ENCODE results near the gene SPAG5.

The SPAG5 gene

DNA sequence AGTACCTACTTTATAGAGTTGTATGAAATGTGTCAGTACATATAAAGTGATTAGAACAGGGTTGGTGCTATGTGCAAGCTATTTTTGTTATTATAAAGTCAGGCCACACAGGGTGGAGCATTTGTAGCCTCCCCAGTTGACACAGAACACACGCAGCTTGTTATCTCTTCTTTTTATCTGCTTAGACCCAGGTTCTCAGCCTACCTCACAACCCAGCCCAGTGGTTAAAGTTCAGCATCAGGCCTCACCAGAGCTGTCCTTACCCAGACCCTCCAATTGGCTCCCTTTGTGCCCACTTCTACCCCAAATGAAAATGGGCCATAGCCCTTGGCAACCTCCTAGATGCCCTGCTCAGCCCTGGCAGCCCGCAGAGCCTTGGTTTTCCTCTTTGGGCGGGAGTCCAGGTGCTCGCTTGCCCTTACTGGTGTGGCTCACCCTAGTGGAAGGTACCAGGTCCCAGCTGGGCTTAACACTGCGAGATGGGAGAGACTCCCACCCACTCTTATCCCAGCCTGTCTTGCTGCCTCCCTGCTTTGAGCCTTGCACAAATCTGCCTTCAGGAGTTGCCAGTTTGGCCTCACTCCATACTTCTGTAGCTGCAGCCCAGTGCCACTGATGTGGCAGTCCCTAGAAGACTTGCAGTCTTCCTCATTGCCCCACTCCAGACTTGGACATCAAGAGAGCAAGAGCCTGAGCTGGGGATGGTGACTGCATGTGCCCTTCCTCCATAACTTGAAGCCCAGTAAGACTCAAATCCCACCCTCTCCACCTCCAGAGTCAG is 26.4 kb downstream of the SPAG5 start:
- no peak for DNase-seq

GRCh38 chr17:28571361-28572122 is 27.3 kb downstream of the SPAG5 start, which contains the start of gene PIGS:
Gene PIGS (minus strand): TSS chr17:28571524. CDS start chr17:28571496, 28 bp downstream.
- peak; percentile 68 for DNase-seq

DNA sequence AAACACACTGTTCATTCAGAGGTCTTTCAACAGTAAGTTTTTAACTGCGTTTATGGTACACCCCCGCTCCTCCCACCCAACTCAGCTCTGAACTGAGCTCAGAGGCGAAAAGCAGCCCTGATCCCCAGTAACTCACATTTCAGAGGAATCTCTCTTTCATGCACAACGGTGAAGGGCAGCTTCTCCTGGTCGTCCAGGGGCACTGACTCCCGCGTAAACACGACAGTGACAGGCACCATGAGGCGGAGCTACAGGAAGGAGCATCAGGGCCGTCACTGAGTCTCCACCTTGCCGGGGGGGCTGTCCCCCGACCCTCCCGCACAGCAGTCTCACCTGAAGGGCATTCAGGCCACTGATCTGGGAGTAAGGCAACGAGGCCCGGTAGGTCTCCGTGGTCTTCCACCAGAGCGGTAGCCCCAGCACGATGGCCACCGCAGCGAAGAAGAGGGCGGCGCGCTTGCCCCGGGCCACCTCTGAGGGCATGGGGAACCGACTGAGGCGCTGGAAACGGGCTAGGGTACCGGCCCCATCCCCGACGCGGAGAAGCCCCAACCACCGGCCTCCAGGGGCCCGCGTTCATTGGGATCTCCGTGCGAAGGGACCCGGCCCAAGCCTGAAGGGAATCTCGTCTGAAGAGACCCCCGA is 28.0 kb downstream of the SPAG5 start:
- no peak for DNase-seq

DNA sequence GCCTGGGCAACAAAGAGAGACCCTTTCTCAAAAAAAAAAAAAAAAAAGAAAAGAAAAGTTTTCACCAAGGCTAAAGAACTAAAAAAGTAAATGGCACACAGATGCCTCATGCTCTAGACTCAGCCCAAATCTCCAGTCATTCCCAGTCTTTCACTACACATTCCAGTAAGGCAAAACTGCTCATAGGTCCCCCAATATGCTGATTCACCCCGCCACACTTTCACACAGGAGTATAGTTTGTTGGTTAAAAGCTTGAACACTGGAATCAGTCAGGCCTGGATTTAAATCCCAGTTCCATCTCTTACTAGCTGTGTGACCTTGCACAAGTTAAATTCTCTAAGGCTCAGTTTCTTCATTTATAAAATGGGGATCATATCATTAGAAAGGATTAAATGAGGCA is 29.4 kb downstream of the SPAG5 start:
- DNase-seq = no peak

GRCh38 chr17:28567604-28568003 is 31.2 kb downstream of the SPAG5 start:
- DNase-seq = no peak

DNA sequence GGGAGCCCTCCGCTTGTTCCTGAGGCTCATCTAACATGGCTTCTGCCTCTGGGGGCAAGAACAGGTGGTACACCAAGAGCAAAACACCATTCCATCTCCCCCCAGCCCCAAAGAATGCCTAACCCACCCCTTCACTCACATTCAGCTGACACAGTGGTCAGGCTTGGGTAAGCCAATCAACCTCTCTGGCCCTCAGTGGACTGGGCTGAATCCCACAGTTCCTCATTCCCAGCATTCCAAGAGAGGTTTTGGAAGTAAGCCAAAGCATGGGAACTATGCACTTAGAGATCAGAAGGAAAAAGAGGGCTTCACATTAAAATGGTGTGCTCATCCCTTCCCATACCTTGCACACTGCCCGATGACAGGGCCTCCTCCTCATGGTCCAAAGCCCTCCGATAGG is 35.4 kb downstream of the SPAG5 start:
- DNase-seq = no peak

GRCh38 chr17:28555022-28555421 is 43.8 kb downstream of the SPAG5 start:
- DNase-seq = no peak

DNA sequence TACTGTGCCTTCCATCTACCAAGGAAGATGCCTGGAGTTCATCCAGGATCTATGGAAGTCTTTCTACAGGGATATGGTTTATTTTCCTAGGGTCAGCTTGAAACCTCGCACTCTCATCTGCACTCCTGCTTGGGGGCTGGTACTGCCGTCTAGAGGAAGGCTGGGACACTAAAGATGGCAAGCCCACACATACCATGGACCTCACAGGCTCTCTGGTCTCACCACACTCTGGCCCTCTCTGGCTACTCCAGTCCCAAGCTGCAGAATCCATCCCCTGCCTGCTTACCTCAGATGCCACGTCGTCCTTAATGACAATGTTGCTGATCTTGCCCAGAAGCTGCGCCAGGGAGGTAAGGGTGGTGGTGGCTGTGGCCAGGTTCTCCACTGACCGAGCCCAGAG is 44.3 kb downstream of the SPAG5 start:
- no peak for DNase-seq

DNA sequence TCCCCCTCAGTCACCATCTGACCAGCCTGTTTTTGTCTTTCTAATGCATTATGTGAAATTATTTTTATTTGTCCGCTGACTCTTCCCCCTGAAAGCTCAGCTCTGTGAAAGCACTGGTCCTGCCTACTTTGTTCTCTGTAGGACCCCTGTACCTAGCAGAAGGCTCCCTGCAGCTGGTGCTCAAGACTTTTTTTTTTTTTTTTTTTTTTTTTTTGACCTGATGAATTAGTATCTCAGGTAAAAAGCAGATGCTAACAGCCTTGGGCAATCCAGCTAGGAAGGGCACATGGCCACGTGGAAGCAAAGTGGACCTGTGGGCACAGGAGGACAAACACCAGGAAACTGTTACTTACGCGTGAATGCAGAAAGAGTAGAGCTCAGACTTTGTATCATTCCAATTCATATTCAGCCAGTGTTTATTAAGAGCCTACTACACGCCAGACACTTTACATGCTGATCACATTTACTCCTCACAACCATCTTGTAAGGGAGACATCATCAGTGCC is 45.8 kb downstream of the SPAG5 start:
- no peak for DNase-seq

DNA sequence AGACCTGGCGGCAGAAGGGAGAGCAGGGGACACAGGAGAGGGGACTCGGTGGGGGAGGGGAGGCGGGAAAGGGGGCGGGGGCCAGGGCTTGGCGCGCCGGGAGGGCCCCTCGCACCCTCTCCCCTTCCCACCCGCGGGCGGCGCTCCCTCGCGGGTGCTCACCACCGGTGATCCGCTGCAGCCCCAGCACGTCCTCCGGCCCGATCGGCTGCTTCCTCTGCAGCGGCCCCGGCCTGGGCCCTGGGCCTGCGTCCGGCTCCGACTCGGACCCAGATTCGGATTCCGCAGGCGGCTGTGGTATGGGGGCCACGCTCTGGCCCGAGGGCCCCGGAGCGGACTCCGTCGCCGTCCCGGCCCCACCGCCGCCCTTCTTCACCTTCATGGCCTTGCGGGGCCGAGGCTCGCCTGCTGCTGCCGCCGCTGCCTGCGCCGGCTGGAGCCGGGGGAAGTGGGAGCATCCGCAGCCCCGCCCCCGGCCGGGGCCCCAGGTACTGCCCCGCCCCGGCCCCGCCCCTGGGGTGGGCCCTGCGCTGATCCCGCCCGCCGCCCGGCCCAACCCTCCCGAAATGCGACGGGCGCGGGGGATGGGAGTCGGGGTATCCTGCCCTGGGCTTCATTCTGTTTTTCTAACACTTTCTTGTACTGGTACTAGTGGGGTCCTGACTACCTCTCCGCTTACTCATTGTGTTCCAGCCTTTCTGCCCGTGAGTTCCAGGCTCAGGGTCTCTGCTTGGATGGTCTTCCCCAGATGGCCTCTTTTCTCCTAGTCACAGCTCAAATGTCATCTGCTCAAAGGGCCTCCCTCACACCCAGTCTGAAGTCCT is 46.4 kb downstream of the SPAG5 start, which contains the start of gene UNC119:
Gene UNC119 (minus strand): TSS at position 449 of the 824 bp plus-strand sequence. CDS start 67 bp downstream, at position 382.
- no peak for DNase-seq

DNA sequence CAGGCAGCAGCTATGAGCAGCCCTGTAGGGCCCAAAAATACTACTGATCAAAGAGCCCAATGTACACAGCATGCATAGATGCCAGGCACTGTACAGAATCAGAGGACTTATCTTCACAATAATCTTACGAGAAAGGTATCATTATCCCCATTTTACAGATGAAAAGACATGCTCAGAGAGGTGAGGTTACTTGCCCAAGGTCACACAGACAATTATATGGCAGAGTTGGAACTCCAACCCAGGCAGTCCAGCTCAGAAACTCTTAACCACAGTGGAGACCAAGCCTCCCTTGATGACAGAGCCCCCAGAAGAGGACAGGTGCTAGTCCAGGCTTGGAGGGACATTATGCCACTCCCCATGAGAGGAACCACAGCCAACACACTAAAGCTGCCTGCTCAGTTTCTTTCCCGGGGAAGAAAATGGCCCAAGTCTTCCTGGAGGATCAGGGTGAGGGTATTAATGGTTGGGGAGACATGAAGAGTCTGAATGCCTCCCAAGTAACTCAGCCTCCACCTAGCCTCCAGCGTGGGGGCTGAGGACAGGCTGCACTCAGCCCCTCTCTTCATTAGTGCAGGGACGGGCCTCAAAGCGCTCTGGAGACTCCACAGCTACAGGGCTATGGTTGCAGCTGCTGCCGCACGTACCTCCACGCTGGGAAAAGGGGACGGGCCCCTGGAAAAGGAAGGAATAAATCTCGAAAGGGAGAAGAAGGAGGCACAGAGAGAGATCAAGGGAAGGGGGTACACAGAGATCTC is 47.2 kb downstream of the SPAG5 start:
- no peak for DNase-seq

GRCh38 chr17:28550858-28551257 is 48.0 kb downstream of the SPAG5 start:
- no peak for DNase-seq

DNA sequence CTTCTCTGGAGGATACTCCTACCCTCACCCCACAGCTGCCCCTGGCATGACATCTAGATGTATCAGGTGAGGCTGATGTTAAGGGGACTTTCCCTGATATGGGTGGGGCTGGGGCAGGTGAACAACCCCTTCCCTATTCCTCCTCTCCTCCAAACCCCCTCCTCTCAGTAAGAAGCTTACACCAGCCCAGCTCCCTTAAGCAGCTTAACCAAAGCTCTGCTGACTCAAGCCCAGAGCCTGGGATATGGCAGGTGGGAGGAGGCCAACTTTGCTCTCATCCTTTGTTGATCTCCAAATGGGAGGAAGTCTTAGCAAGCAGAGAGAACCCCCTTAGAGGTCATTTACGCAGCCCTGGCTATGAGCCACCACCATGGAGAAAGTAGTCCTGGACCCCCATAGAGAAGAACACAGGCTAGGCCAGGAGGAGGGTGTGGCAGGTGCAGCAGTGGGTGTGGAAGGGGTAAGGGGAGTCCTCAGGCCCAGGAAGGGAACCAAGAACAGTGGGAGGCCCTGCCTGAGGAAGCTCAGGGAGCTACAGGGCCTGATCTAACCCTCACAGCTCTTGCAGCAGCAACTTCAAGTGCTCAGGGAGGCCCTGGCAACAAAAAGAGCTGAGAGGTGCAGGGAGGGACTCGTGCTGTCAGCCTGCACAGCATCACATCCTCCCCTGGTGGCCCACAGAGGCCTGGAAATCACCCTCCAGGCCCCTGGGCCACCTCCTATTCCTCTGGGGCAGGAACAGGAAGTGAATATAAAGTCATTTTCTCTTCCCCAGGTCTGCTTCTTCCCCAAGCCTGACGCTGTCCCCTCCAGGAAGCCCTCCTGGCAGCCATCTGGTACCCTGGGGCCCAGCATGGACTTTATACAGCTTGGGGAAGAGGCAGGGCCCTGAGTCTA is 49.3 kb downstream of the SPAG5 start:
- no peak for DNase-seq

DNA sequence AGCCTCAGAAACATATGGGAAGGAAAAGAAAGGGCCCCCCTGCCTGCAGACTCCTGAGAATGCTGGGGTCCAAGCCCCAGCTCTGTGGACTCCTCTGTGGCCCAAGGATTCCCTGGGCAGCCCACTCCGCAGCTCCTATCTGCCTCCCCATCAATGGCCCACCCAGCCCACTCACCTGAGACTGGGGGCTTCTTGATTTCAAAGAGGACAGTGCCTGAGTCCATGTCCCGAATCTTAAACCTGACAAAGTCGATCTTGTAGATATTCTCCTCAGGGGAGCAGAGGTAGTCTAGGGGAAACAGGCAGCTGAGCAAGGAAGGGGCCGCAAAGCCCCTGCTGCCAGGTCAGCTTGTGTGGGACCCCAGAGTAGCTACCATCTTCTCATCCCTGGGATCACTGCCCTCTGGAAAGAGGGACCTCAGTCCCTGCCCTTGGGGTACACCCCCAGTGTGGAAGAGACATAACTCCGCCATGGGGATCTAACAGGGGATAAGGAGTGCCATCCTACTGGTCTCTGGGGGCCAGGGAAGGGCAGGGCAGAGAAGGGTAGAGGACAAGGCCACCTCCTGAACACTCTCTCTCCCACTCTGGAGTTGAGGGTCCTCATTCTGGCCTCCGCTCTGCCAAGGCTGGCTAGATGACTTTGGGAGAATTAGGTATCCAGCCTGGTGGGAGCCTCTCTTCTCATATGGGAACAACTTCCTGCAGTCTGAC is 50.3 kb downstream of the SPAG5 start:
- no peak for DNase-seq

DNA sequence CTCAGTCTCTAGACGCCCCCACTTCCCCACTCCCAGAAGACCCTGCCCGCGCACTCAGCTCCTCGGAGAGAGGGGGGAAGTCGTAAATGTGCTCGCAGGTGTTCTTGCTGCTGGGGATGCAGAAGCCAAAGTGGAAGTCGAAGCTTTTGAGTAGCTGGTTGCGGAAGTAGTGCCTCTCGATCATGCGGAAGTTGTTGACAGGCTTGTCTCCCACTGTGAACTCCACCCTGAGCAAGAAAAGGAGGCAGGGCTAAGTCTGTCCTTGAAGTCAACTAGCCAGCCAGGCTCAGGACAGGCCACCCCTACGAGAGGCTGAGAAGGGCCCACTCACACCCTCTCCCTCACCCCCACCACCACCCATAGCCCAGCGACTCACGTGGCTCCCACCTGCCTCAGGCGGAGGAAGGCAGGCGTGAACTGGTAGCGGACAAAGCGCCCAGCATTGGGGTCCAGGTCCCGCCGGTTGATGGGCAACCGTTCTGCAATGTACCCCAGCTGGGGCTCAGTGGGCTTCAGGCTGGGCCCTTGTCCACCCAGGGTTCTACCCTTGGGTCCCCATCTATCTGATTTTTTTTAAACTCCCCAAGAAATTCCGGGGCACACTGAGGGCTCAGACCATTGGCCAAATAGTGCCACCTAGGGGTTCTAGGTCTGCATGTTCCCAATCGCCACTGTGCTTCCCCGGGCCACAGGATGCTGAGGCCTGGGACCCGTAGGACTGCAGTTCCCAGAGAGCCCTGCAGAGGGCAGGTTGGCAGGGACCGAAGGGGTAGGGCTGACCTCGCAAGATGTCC is 51.0 kb downstream of the SPAG5 start:
- no peak for DNase-seq

GRCh38 chr17:28547096-28547622 is 51.7 kb downstream of the SPAG5 start:
- no peak for DNase-seq

GRCh38 chr17:28545787-28546415 is 52.9 kb downstream of the SPAG5 start:
- no peak for DNase-seq

- DNase-seq = no peak
These were observed 53.7 kb downstream of the SPAG5 start for GRCh38 chr17:28545141-28545503.

Data from GOT3 (cell line).